A673 (cell line): ENCODE results near the gene KCNMA1.
A peak's percentile ranks its signal among the peaks of the same experiment; 100 is the strongest.

Experiments used
- EZH2 ChIP-seq: fragments of 200-600 bp; sonication (generic); IDR thresholded peaks from 2 replicates; pipeline ENCODE4 v1.6.1; 2017; ENCODE audit warnings: borderline replicate concordance, low read depth, mild to moderate bottlenecking, mixed read lengths, antibody characterized with exemption, low read length; ENCODE audit not compliant: poor library complexity, severe bottlenecking
- TF ChIP-seq, protein P1 (sequence below): fragments of 300-800, 200-600 bp; sonication (generic); conservative IDR thresholded peaks from 2 replicates; pipeline ENCODE4 v1.5.1; 2017; ENCODE audit warnings: low read depth, mild to moderate bottlenecking, antibody characterized with exemption, low read length, moderate library complexity, mixed read lengths

DNA sequence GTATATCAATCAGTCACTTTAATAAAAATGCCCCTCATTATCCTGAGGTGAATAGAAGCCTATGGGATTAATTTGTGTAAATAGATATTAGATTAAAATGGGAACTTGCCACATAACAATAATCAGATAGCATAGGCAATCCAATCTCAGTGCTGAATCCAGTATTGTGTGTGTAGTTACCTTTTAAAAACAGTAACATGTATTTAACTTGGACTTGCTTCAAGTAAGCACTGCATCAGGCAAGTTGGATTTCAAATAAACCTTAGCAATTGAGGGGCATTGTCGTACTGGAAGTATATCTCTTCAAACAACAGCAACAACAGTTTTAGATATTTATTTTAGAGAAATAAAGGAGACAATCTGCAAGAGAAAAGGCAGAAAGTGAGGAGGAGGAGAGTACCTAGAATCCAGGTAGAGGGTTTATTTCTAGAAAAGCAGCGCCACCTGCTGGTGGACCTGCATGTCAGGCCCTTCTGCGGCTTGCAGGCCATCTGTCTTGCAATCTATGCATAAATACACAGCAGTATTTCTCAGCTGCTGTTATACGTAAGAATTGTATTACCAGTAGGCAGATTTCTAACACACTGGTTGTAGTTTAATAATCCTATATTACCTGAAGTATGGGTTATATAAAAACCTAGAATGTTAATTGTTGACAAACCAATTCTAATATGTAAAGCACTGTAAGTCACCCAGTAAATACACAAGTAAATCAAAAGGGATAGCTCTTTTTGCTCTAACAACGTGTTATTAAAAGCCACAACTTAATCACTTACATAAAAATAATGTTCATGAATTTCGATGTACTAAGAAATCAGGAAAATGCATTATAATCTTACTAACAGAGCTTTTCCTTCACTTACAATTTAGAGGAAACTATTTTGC, 652.8 kb downstream of the KCNMA1 start:
- TF ChIP-seq, protein P1, sequence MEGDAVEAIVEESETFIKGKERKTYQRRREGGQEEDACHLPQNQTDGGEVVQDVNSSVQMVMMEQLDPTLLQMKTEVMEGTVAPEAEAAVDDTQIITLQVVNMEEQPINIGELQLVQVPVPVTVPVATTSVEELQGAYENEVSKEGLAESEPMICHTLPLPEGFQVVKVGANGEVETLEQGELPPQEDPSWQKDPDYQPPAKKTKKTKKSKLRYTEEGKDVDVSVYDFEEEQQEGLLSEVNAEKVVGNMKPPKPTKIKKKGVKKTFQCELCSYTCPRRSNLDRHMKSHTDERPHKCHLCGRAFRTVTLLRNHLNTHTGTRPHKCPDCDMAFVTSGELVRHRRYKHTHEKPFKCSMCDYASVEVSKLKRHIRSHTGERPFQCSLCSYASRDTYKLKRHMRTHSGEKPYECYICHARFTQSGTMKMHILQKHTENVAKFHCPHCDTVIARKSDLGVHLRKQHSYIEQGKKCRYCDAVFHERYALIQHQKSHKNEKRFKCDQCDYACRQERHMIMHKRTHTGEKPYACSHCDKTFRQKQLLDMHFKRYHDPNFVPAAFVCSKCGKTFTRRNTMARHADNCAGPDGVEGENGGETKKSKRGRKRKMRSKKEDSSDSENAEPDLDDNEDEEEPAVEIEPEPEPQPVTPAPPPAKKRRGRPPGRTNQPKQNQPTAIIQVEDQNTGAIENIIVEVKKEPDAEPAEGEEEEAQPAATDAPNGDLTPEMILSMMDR = peak; percentile 94
- TF ChIP-seq EZH2 = no peak
